GM12874 (cell line): ENCODE data around the gene SUPT5H.

ENCODE experiments used
- CTCF ChIP-seq: IDR thresholded peaks from 2 replicates; pipeline ENCODE4 v1.5.1; 2011; ENCODE audit warnings: low read depth, mild to moderate bottlenecking, control low read depth, low read length, moderate library complexity; ENCODE audit not compliant: insufficient read depth

SUPT5H gene

GRCh38 chr19:39501340-39501739 lies 56.0 kb downstream of the SUPT5H start:
- no peak for TF ChIP-seq CTCF

GRCh38 chr19:39502640-39503417 lies 57.4 kb downstream of the SUPT5H start:
- TF ChIP-seq CTCF, result peak; percentile 96

- no peak for TF ChIP-seq CTCF
These were observed 61.2 kb downstream of the SUPT5H start for GRCh38 chr19:39506598-39506943.

GRCh38 chr19:39506944-39507714 lies 61.7 kb downstream of the SUPT5H start:
- TF ChIP-seq CTCF, result no peak

- TF ChIP-seq CTCF, result no peak
These were observed 62.5 kb downstream of the SUPT5H start for GRCh38 chr19:39507715-39508364.

GRCh38 chr19:39508629-39509028 lies 63.2 kb downstream of the SUPT5H start:
- no peak for TF ChIP-seq CTCF

GRCh38 chr19:39509233-39509632 lies 63.9 kb downstream of the SUPT5H start:
- TF ChIP-seq CTCF, result no peak
